WTC11 (cell line): Measurements from ENCODE around the gene TMCO1. TPM values are rescaled to one million over a fixed set of nuclear protein-coding genes. Genes with fewer than 3 reads are reported as not detected.

ENCODE experiments used
- ATAC-seq: fragments of 200-7000 bp; cut with Tn5 transposase; 2 replicates; pipeline ENCODE4 v1.10.0; 2021; ENCODE audit warnings: mild to moderate bottlenecking, moderate library complexity
- CTCF ChIA-PET: fragments of 300-600 bp; sonication (Branson Sonifier 250); formaldehyde crosslinking; loops from one replicate; lab custom pipeline; 2021; ENCODE audit warnings: antibody characterized with exemption; lab: Charles Lee
- POLR2A ChIA-PET: fragments of 350-600 bp; sonication (Branson Sonifier 250); formaldehyde crosslinking; loops from one replicate; lab custom pipeline; 2021; ENCODE audit warnings: antibody characterized with exemption; lab: Charles Lee
- DNase-seq: peaks from one replicate; pipeline ENCODE4 v3.0.0; 2021; ENCODE audit warnings: low spot score
- H3K27ac Mint-ChIP-seq: 2 replicates; pipeline ENCODE4 v1.8.0; 2021; ENCODE audit warnings: mixed read lengths
- H3K27me3 Mint-ChIP-seq: 2 replicates; pipeline ENCODE4 v1.8.0; 2021; ENCODE audit warnings: low read depth, mild to moderate bottlenecking, moderate library complexity, mixed read lengths
- H3K36me3 Mint-ChIP-seq: 2 replicates; pipeline ENCODE4 v1.8.0; 2021; ENCODE audit warnings: mixed read lengths
- H3K4me1 Mint-ChIP-seq: 2 replicates; pipeline ENCODE4 v1.8.0; 2022; ENCODE audit warnings: mixed read lengths
- H3K4me3 Mint-ChIP-seq: 2 replicates; pipeline ENCODE4 v1.8.0; 2021; ENCODE audit warnings: mild to moderate bottlenecking, moderate library complexity, mixed read lengths
- H3K9me3 Mint-ChIP-seq: 2 replicates; pipeline ENCODE4 v1.8.0; 2021; ENCODE audit warnings: mixed read lengths
- AFF4 ChIP-seq: sonication (generic); formaldehyde crosslinking; IDR thresholded peaks from 2 replicates; pipeline ENCODE4 v1.8.1; 2023; ENCODE audit warnings: mild to moderate bottlenecking, missing genetic modification reagents, borderline replicate concordance
- ATF3 ChIP-seq: sonication (generic); formaldehyde crosslinking; conservative IDR thresholded peaks from 2 replicates; pipeline ENCODE4 v1.8.1; 2022; ENCODE audit warnings: mild to moderate bottlenecking, missing genetic modification reagents
- CBFB ChIP-seq: sonication (generic); formaldehyde crosslinking; IDR thresholded peaks from 2 replicates; pipeline ENCODE4 v1.8.1; 2022; ENCODE audit warnings: mild to moderate bottlenecking, low read depth, missing genetic modification reagents
- ERG ChIP-seq: fragments of 250-450 bp; sonication (Bioruptor Pico); IDR thresholded peaks from 2 replicates; pipeline ENCODE4 v1.8.0; 2021; ENCODE audit warnings: mild to moderate bottlenecking
- FOXP1 ChIP-seq: sonication (generic); formaldehyde crosslinking; IDR thresholded peaks from 2 replicates; pipeline ENCODE4 v1.8.0; 2022; ENCODE audit warnings: missing genetic modification reagents, mild to moderate bottlenecking, moderate library complexity, borderline replicate concordance
- HMGA2 ChIP-seq: fragments of 250-450 bp; sonication (Bioruptor Pico); IDR thresholded peaks from 2 replicates; pipeline ENCODE4 v1.4.0; 2021; ENCODE audit warnings: mild to moderate bottlenecking, moderate library complexity
- JAZF1 ChIP-seq: fragments of 250-450 bp; sonication (Bioruptor Pico); IDR thresholded peaks from 2 replicates; pipeline ENCODE4 v1.9.0; 2021; ENCODE audit warnings: moderate library complexity, mild to moderate bottlenecking, inconsistent platforms
- KAT7 ChIP-seq: sonication (generic); formaldehyde crosslinking; IDR thresholded peaks from 2 replicates; pipeline ENCODE4 v1.8.1; 2023; ENCODE audit warnings: missing genetic modification reagents, mild to moderate bottlenecking, borderline replicate concordance
- MAX ChIP-seq: sonication (generic); formaldehyde crosslinking; IDR thresholded peaks from 2 replicates; pipeline ENCODE4 v1.8.0; 2022; ENCODE audit warnings: mild to moderate bottlenecking, missing genetic modification reagents
- MYBL2 ChIP-seq: sonication (generic); formaldehyde crosslinking; IDR thresholded peaks from 2 replicates; pipeline ENCODE4 v1.8.1; 2023; ENCODE audit warnings: mild to moderate bottlenecking, moderate library complexity, missing genetic modification reagents
- NR1H2 ChIP-seq: sonication (generic); formaldehyde crosslinking; IDR thresholded peaks from 2 replicates; pipeline ENCODE4 v1.9.0; 2021; ENCODE audit warnings: mild to moderate bottlenecking, moderate library complexity, missing genetic modification reagents
- OVOL2 ChIP-seq: fragments of 250-450 bp; sonication (Bioruptor Pico); IDR thresholded peaks from 2 replicates; pipeline ENCODE4 v1.9.0; 2021; ENCODE audit warnings: mild to moderate bottlenecking, borderline replicate concordance
- SMAD3 ChIP-seq: sonication (generic); formaldehyde crosslinking; IDR thresholded peaks from 2 replicates; pipeline ENCODE4 v1.8.0; 2022; ENCODE audit warnings: missing genetic modification reagents, mild to moderate bottlenecking, borderline replicate concordance
- SOX15 ChIP-seq: fragments of 250-450 bp; sonication (Bioruptor Pico); IDR thresholded peaks from 2 replicates; pipeline ENCODE4 v1.9.0; 2021; ENCODE audit warnings: mild to moderate bottlenecking
- USF2 ChIP-seq: sonication (generic); formaldehyde crosslinking; IDR thresholded peaks from 2 replicates; pipeline ENCODE4 v1.8.1; 2023; ENCODE audit warnings: mild to moderate bottlenecking, missing genetic modification reagents, moderate library complexity
- ZNF317 ChIP-seq: sonication (generic); formaldehyde crosslinking; IDR thresholded peaks from 2 replicates; pipeline ENCODE4 v1.8.1; 2023; ENCODE audit warnings: low read depth, mild to moderate bottlenecking, moderate library complexity, missing genetic modification reagents, borderline replicate concordance
- ZNF396 ChIP-seq: fragments of 250-450 bp; sonication (Bioruptor Pico); IDR thresholded peaks from 2 replicates; pipeline ENCODE4 v1.8.0; 2021; ENCODE audit warnings: mild to moderate bottlenecking, moderate library complexity, borderline replicate concordance
- total RNA-seq: library from RNA; stranded (reverse); gene quantifications from 3 replicates; pipeline ENCODE4 v1.2.3, GENCODE V29; 2021

Gene TMCO1
- total RNA-seq, 1 experiment from 2014 or later = 52.8 TPM

GRCh38 chr1:165695031-165695430, 73.6 kb downstream of the TMCO1 start:
- CTCF ChIA-PET = interaction anchor here (0.7 to 1.4 kb wide), 2 partner anchors 29 to 202 kb away, joined by 3 read pairs; no protein-coding TSS in a partner anchor

GRCh38 chr1:165688046-165688445, 80.6 kb downstream of the TMCO1 start:
- H3K27ac Mint-ChIP-seq = no peak overlapping the region; the same call in 1 of the 2 replicates
- H3K36me3 Mint-ChIP-seq = peaks cover 44% of the 10 kb centered on the region
- peaks cover 30% of the 10 kb centered on the region for H3K9me3 Mint-ChIP-seq
- TF ChIP-seq ZNF396 (CRISPR knock-in tag) (no peak), KAT7 (CRISPR knock-in tag) (no peak), MYBL2 (CRISPR knock-in tag) (no peak), ZNF317 (no peak), FOXP1 (no peak), ERG (CRISPR knock-in tag) (no peak), AFF4 (no peak), SMAD3 (CRISPR knock-in tag) (no peak), SOX15 (no peak), MAX (CRISPR knock-in tag) (no peak)
- ChIA-PET POLR2A (no interaction called here), CTCF (no interaction called here)
- peaks cover 12% of the 10 kb centered on the region for H3K4me1 Mint-ChIP-seq
- no peaks in the 10 kb centered on the region for H3K27me3 Mint-ChIP-seq
- DNase-seq (no peak), ATAC-seq (no peak)
- no peak overlapping the region for H3K4me3 Mint-ChIP-seq

More at GRCh38 chr1:165695031-165695430, 73.6 kb downstream of the TMCO1 start:
- Mint-ChIP-seq H3K4me3 (no peak overlapping the region), H3K27ac (no peak overlapping the region), H3K4me1 (peaks cover 14% of the 10 kb centered on the region), H3K27me3 (no peaks in the 10 kb centered on the region), H3K36me3 (peaks cover 40% of the 10 kb centered on the region), H3K9me3 (peaks cover 22% of the 10 kb centered on the region)
- DNase-seq = no peak
- ATAC-seq = no peak
- POLR2A ChIA-PET = no interaction called here
- no peak for TF ChIP-seq OVOL2 (CRISPR knock-in tag)
- no peak for TF ChIP-seq CBFB (CRISPR knock-in tag)
- no peak for TF ChIP-seq ZNF396 (CRISPR knock-in tag)
- no peak for TF ChIP-seq JAZF1 (CRISPR knock-in tag)
- TF ChIP-seq HMGA2 (CRISPR knock-in tag) = no peak
- no peak for TF ChIP-seq SMAD3 (CRISPR knock-in tag)
- TF ChIP-seq ERG (CRISPR knock-in tag) = no peak
- no peak for TF ChIP-seq ATF3
- no peak for TF ChIP-seq USF2 (CRISPR knock-in tag)
- TF ChIP-seq NR1H2 (CRISPR knock-in tag) = no peak
- TF ChIP-seq, all 79 proteins: peak for 0
